Measurements from ENCODE around the gene ZNF789. TPM values are rescaled to one million over a fixed set of nuclear protein-coding genes. Genes with fewer than 3 reads are reported as not detected.
A peak's percentile ranks its signal among the peaks of the same experiment; 100 is the strongest.

ZNF789 gene
- 13.8 and 14.2 TPM in 2 replicates for total RNA-seq (2014; rRNA removed; shearing (Covaris generic))
- polyA plus RNA-seq (2016; fragmentation: Nextera tagmentation; extraction: Ambion mirVana): 9.0 and 11.2 TPM in 2 replicates
- long read RNA-seq, partial matches to known transcripts: 1 of 10 reads
- long read RNA-seq, other reads (novel, unspliced or antisense): 5 of 10 reads

GRCh38 chr7:99472561-99473314 is at the start of gene ZNF789:
Gene ZNF789, plus strand, starts transcription at chr7:99472890. Its CDS starts 3,567 bp downstream, at chr7:99476457.
- Mint-ChIP-seq H3K9me3 (peaks cover 2% of the 10 kb centered on the region; the same call in 1 of the 3 replicates), H3K4me3 (peak within 1 kb of the TSS; percentile 97), H3K27ac (peak within 1 kb of the TSS; percentile 97), H3K27me3 (ENCODE audit: insufficient read depth, low read depth, poor library complexity) (peaks cover 13% of the 10 kb centered on the region), H3K36me3 (ENCODE audit: low read depth) (peaks cover 8% of the 10 kb centered on the region), H3K4me1 (peaks cover 9% of the 10 kb centered on the region; the same call in 2 of the 3 replicates)
- peaks cover 6% of the 10 kb centered on the region for H4K20me1 ChIP-seq (replicated peaks; ENCODE audit: insufficient read depth)
- no peaks in the 10 kb centered on the region for H3K9me2 ChIP-seq (ENCODE audit: insufficient read depth)
- H3K36me3 ChIP-seq (ENCODE audit: insufficient read depth): no peaks in the 10 kb centered on the region
- H3K4me3 ChIP-seq: peak within 1 kb of the TSS; percentile 95
- peak within 1 kb of the TSS; percentile 96 for H3K4me2 ChIP-seq
- ATAC-seq: peak; percentile 96
- no peaks in the 10 kb centered on the region for H3K27me3 ChIP-seq (ENCODE audit: insufficient read depth)
- H3F3A ChIP-seq (replicated peaks; ENCODE audit: low read depth): 0 out of 2 replicates have a peak, but pooled peaks cover 7% of the 10 kb centered on the region
- peak within 1 kb of the TSS; percentile 94 for H3K27ac ChIP-seq (ENCODE audit: low read depth)
- peak within 1 kb of the TSS; percentile 61 for H2AFZ ChIP-seq
- H3K79me2 ChIP-seq (replicated peaks; ENCODE audit: insufficient read depth): peaks cover 49% of the 10 kb centered on the region
- H3K4me1 ChIP-seq (ENCODE audit: insufficient read depth): peaks cover 13% of the 10 kb centered on the region
- peak; percentile 99 for DNase-seq (ENCODE audit: low spot score)
- peak; percentile 79 for TF ChIP-seq POLR2AphosphoS5 (IDR thresholded peaks at IDR 0.05; ENCODE audit: low read depth)
- peak; percentile 68 for TF ChIP-seq CREB1 (CRISPR knock-in tag; IDR thresholded peaks at IDR 0.05; ENCODE audit: low read depth)
- no peak for TF ChIP-seq ZNF462 (CRISPR knock-in tag; IDR thresholded peaks at IDR 0.05)
- TF ChIP-seq NANOG (IDR thresholded peaks at IDR 0.05; ENCODE audit: borderline replicate concordance): peak; percentile 18; the same call in 1 of the 2 replicates
- TF ChIP-seq ZNF114 (CRISPR knock-in tag; IDR thresholded peaks at IDR 0.05): no peak
- TF ChIP-seq ETS1 (IDR thresholded peaks at IDR 0.05): peak; percentile 62; the same call in 1 of the 2 replicates

All from GM23338 (cell line).